Activated T-cell treated with anti-CD3 and anti-CD28 coated beads, Interleukin-2, amount 50 U/mL, for 48 hours (primary cell): Measurements from ENCODE around the gene MAGEA6.

Experiments
- DNase-seq, 2 experiments: peaks; one replicate each; pipeline ENCODE4 v3.0.0-alpha.2; 2020

Gene MAGEA6

GRCh38 chrX:152733261-152733975 is 36.1 kb downstream of the MAGEA6 start, which contains the start of the genes CSAG1 and MAGEA12:
Gene CSAG1 (minus strand): TSS chrX:152733721. CDS start chrX:152732460, 1,261 bp downstream.
Gene MAGEA12 (plus strand): TSS chrX:152733757. CDS start chrX:152736162, 2,405 bp downstream.
- DNase-seq: no peak

- no peak for DNase-seq
These were observed 44.1 kb downstream of the MAGEA6 start for GRCh38 chrX:152725409-152725808.
